ENCODE data around the gene BPIFA1.

Gene BPIFA1

GRCh38 chr20:33280000-33280680, 44.3 kb downstream of the BPIFA1 start:
- no peak for DNase-seq

GRCh38 chr20:33280775-33281174, 45.0 kb downstream of the BPIFA1 start:
- no peak for DNase-seq

GRCh38 chr20:33281550-33282146, 45.9 kb downstream of the BPIFA1 start:
- no peak for DNase-seq

GRCh38 chr20:33282196-33282934, 46.6 kb downstream of the BPIFA1 start:
- no peak for DNase-seq

GRCh38 chr20:33282991-33283555, 47.3 kb downstream of the BPIFA1 start, which contains the start of gene BPIFB1:
BPIFB1 (plus strand) TSS chr20:33283214; CDS start chr20:33286074, 2,860 bp downstream.
- no peak for DNase-seq

GRCh38 chr20:33284284-33284683, 48.5 kb downstream of the BPIFA1 start:
- no peak for DNase-seq

- DNase-seq, result no peak
These were observed 49.1 kb downstream of the BPIFA1 start for GRCh38 chr20:33284937-33285336.

GRCh38 chr20:33285861-33286495, 50.2 kb downstream of the BPIFA1 start:
- no peak for DNase-seq

- no peak for DNase-seq
These were observed 52.1 kb downstream of the BPIFA1 start for GRCh38 chr20:33287884-33288283.

GRCh38 chr20:33290852-33291251, 55.1 kb downstream of the BPIFA1 start:
- no peak for DNase-seq

GRCh38 chr20:33291416-33291815, 55.6 kb downstream of the BPIFA1 start:
- DNase-seq, result no peak

- peak; percentile 72 for DNase-seq
These were observed 56.1 kb downstream of the BPIFA1 start for GRCh38 chr20:33291830-33292355.

All from stimulated activated CD4-positive, alpha-beta T cell treated with anti-CD3 and anti-CD28 coated beads, Interleukin-4, amount 100 ng/mL, for 1 hour (primary cell).